ENCODE results near the gene MYO16.

The MYO16 gene

GRCh38 chr13:108933061-108933460 lies 303.6 kb downstream of the MYO16 start:
- DNase-seq (ENCODE audit: low read depth), result no peak

DNA sequence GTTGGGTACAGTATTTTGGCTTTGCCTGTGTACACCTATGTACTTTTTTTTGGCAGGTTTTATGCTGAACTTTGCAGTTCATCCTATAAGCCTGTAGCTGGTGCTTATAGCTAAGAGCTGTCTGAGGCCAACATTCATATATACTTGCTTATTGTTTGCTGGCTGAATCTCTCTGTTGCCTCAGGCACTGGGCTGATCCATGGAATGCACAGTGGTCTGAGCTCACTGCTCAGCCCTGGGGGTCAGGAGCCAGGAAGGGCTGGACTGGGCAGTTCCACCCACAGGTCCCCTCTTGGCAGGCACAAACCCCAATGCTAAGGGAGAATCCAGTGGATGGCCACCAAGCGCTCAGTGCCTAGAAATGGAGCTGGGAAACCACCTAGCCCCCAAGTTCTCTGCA lies 308.7 kb downstream of the MYO16 start:
- DNase-seq (ENCODE audit: low read depth), result no peak

GRCh38 chr13:108940121-108940520 lies 310.7 kb downstream of the MYO16 start:
- DNase-seq (ENCODE audit: low read depth), result no peak

DNA sequence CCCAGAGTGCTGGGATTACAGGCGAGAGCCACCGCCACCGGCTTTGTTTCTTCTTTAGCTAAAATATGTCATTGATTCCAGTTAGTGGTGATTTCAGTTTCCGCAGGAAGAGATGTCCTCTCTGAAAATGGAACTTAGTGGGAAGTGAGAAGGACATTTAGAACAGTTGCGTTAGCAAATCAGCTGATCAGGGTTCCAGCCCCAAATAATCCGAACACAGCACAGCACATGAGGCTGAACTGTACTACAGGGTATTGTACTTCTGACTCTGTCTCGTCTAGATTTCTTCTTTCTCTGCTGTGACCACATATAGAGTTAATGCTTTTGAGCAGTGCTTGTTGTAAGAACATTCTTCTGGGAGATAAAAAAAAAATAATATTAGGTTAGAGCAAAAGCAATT lies 314.4 kb downstream of the MYO16 start:
- DNase-seq (ENCODE audit: low read depth), result no peak

DNA sequence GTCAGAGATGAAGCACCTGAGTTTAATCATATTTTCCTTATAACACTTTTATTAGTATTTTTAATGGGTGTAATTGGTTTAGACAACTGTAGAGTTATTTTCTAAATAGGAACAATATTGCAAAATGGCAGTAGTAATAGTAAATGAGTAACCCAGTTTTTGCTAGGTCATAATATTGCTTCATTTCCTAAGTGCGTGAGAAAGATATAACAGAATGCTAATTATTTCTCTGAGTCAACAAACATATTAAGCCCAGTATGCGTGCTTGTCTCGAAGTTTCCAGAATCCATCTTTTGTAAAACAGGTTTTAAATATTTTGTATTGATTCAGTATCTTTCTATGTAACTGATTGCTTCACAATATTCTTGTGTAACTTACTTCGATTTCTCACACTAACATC lies 315.3 kb downstream of the MYO16 start:
- DNase-seq (ENCODE audit: low read depth), result no peak

DNA sequence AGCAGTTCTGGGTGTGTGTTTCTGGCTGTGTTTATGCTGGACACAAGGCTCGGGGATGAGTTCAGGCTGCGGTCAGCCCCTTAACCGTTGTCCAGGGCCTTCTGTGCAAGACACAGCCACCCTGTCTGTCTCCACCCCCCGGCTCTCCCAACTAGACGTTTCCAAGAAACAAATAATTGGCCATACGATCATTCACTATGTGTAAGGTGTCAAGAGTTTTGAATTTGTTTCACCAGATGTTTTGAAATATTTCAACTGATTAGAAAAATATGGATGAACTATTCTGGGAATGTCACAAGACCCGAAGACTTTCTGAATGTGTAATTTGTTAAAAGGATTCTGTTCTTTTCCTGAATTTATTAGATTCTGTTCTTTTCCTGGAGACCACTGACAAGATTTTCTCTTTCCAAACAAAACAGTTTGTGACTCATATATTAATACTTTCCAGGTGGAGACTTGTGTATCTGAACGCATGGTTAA lies 318.2 kb downstream of the MYO16 start:
- no peak for DNase-seq (ENCODE audit: low read depth)

- DNase-seq (ENCODE audit: low read depth), result no peak
These were observed 318.9 kb downstream of the MYO16 start for GRCh38 chr13:108948251-108948671.

GRCh38 chr13:108950333-108951010 lies 321.1 kb downstream of the MYO16 start:
- no peak for DNase-seq (ENCODE audit: low read depth)

DNA sequence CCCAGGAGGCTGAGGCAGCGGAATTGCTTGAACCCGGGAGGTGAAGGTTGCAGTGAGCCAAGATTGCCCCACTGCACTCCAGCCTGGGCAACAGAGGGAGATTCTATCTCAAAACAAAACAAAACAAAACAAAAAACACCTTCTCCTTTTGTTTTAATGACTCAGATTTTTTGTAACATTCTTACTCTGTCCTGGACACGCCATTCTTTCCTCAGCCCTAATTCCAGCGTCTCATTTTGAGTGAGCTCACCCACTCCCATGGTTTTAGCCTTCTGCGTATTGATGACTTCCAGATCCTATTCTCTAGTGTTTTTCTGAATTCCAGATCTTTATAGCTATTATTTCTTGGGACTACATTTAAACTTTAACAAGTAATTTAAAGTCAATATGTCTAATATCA lies 326.3 kb downstream of the MYO16 start:
- DNase-seq (ENCODE audit: low read depth), result no peak

- no peak for DNase-seq (ENCODE audit: low read depth)
These were observed 328.1 kb downstream of the MYO16 start for GRCh38 chr13:108957369-108958012.

GRCh38 chr13:108958013-108958376 lies 328.6 kb downstream of the MYO16 start:
- no peak for DNase-seq (ENCODE audit: low read depth)

GRCh38 chr13:108959234-108959633 lies 329.8 kb downstream of the MYO16 start:
- DNase-seq (ENCODE audit: low read depth), result no peak

GRCh38 chr13:108960006-108960405 lies 330.6 kb downstream of the MYO16 start:
- no peak for DNase-seq (ENCODE audit: low read depth)

GRCh38 chr13:108961542-108962125 lies 332.2 kb downstream of the MYO16 start:
- no peak for DNase-seq (ENCODE audit: low read depth)

DNA sequence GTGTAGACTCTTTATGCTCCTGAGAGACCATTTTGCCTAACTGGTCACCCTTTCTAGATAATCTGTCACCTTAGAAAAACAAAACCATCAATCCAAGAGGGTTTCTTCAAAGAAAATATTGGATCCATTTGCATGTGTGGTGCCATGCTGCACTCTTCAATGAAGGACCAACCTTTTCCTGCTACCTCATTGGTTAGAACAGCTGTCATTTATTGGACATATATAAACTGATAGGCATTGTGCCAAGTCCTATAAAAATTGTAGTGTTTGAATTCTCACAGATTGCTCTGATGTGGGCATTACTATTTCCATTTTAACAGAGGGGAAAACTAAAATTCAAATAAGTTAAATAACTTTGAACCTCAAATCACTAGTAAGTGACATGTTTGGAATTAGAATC lies 333.2 kb downstream of the MYO16 start:
- DNase-seq (ENCODE audit: low read depth), result no peak

DNA sequence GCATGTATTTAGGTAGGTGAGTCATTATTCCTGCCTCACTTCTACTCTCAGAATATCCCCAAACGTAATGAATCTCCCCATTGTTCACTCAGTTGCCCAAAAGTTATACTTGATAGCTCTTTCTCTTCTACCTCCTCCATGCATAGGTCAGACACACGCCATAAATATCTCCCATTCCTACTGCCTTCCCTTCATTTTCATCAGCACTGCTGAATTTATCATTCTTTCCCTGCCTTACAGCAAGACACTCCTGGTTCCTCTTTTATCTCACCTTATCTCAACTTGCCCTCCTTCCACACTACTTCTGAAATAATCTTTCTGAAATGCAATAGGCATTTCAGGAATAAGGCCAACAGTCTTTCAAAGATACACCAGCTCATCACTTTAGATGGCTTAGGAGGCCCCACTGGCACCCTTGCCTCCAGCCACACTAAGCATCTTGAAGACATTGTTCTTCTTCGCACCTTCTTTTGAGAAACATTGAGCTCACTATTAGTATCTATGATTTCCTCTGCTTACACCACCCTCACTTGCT lies 333.9 kb downstream of the MYO16 start:
- DNase-seq (ENCODE audit: low read depth), result no peak

DNA sequence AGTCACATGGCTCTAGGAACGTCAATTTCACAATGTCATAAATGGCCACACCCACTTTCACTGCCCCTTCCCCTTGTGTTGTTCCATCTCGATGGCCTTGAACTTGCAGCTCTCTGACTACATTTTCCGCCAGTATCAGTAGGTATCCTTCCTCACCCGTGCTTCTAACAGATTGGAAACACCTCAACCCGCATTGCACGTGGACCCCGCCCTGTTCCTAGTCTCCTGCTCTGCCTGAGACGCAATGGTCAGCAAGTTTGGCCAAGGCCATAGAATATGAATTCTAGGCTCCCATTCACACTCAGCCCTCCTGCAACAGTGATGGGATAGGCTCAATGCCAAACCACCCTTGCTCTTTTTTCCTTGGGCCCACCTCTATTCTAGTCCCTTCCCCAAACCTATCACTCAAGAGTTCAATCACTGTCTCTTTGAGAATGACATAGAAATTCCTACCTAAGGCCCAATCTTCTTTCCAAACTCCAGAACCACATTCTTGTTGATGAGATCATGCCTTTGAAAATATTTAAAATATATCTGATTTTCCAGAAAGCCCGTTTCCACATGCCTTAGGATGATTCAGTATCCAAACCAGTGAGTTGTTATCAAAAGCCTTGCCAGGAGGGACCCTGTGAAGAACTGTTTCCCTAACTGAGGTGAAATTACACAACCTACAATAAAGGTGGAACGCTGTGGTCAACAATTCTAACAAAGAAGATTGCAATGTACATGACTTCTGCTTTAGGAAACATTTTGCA lies 334.6 kb downstream of the MYO16 start:
- no peak for DNase-seq (ENCODE audit: low read depth)

DNA sequence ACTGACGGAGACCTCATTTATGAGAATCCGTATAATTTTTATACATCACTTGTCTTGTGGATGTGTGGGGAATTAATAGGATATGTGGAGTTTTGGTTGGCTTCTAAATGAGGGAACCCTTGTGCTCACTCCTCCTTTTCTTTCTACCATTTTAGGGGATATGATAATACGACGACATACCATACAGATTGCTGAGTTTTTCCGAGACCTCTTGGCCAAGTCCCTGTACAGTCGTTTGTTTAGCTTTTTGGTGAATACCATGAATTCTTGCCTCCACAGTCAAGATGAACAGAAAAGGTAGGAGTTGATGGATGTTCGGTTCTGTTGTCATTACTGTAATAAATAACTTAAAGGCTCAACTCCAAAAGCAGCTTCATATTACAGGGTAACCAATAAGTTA lies 335.2 kb downstream of the MYO16 start:
- no peak for DNase-seq (ENCODE audit: low read depth)

DNA sequence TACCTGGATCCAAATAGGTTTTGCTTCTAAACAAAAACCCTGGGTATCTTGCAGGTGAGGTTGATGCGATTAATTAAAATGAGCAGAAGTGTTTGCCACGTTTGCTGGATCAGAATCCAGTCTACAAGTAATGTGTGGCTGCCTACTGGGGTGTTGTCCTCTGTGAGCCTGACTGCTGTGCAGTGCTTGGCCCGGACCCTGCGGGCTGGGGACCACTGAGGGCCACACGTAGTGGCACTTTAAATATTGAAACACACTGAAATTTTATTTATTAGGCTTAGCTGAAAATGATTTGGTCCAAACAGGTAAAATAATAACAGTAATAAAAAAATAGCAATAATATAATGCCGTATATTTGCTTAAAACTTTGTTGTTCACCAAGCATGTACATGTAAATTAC lies 338.0 kb downstream of the MYO16 start:
- no peak for DNase-seq (ENCODE audit: low read depth)

GRCh38 chr13:108968566-108968965 lies 339.2 kb downstream of the MYO16 start:
- DNase-seq (ENCODE audit: low read depth), result no peak

DNA sequence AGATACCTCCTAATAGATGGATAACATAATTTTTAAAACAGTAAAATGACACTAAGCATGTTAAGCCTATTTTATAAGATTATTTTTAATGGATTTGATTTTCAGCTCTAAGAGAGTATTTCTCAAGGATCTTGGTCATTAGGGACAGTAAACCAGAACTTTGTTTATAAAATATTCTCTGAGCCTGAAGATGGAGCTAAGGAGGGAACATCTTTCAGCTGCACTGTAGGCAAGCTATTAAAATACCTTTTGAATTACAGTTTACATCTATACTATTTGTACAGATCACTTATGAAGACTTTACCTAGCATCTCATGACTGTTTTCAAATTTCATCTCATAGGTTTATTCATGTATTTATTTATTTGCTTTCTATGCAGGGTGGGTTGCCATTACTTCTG lies 345.3 kb downstream of the MYO16 start:
- no peak for DNase-seq (ENCODE audit: low read depth)

DNA sequence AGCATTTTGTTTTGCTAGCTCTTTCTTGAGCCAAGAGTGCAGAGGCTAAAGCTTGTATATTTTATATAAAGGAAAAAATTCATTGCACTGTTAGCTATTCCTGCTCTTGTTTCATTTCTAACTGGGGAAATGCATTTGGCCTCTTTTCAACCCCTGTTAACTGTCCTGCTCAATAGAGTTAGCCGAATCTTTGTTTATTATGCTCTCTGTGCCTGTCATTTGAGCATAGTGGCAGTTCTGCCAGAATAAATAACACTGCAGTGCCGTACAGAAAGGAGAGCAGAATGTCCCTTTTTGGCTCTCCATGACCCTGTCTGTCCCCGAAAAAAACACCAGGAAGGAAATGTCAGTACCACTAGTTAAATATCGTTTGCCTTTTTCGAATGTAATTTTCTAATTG lies 350.8 kb downstream of the MYO16 start:
- no peak for DNase-seq (ENCODE audit: low read depth)

GRCh38 chr13:108981407-108981806 lies 352.0 kb downstream of the MYO16 start:
- DNase-seq (ENCODE audit: low read depth), result no peak

All from activated gamma-delta T cell treated with anti-CD3 and anti-CD28 coated beads, Interleukin-2, amount 50 U/mL, for 16 hours (primary cell).